ENCODE measurements around the gene KIF3A.

KIF3A gene

DNA sequence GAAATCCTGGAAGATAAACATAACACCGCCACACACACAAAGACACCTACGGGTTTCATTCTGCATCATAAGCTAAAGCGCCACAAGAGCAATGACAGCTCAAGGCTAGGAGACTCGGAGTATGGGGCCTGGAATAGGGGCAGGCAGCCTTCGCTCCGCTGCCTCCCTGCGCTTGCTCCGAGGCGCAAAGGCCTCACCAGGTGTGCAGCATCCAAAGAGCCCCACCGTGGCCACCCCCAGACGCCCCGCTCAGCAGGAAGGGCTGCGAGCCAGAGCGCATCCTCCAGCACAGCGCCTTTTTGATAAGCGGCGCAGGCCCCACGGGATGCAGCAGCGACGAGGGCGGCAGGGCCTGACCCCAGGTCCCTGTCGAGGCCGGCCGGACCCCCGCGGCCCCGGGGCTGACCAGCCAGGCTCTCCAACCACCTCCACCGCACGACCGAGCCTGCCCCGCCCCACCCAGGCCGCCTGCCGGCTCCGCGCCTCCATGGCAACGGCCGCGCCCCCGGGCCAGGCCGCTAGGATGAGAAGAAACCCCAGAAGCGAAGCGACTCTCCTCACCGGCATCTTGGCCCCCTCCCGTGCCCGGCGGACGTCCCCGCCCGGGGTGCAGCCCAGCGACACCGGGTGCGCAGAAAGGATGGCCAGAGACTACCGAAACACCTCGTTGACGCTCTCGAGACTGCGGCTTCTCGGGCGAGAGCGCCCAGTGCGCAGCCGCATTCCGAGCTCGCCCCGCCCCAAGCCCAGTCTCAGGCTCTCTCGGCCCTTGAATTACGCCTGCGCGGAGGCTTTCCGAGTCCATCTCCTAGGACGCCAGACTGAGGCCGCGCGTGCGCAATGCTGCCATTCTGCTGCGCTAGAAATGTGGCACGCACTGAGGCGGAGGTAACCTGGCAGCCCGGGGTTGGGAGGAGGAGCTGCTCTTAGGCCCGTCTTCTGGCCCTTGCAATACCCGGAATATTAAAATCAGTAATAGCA lies at the start of gene KIF3A:
Gene KIF3A (minus strand): TSS at position 694 of the 981 bp plus-strand sequence. CDS start 127 bp downstream, at position 567.
- DNase-seq = peak; percentile 49 to 88

DNA sequence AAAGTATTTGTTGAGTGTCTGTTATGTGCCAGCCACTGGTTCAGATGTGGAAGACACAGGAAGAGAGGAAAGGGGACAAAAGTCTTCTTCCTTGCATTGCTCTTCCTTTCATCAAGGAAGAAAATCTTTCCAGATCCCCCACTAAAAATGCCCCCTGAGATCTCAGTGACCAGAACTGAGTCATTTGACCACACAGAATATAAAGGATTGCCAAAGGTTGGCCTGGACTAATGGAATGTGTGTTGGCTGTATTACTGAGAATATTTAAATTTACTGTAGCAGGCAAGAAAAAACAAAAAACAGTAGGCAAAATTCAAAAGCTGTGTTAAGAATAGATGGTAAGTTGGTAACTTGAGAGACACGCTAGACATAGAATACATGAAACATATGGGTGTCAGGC lies 49.7 kb upstream of the KIF3A start:
- DNase-seq = no peak

DNA sequence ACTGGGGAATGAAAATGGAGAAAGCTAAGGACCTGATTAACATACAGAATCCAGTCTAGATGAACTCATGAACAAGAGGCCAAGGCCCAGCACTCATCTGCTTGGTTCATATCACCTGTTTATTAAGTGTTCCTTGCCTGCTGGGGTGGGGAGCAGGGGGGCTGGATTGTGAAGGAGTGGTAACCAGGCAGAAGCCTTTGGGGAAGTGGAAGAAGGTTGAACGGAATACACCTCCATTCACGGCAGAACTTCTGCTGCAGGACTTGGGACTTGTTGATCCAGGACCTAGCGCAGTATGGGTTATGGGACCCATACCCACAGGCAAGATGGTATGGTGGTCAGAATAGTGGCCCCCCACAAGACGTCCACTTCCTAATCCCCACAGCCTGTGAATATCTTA lies 48.5 kb upstream of the KIF3A start:
- DNase-seq = no peak

DNA sequence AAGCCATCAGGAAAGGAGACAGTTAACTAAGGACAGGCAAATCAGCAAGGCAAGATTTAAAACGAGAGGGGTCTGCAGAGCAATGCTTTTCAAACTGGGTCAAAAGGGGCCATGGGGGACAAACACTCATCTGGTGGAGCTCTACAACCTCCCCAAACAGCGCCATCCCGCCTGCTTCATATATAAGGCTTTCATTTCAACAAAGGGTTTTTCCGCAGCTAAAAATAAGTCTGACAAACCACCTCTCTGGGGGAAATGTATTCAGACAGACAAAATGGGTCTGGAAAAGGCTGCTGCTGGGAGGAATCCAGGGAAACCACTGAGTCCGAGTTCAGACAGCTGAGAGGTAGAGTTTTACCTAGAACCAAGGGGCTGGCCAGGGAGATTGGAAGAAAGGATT lies 48.0 kb upstream of the KIF3A start:
- no peak for DNase-seq

DNA sequence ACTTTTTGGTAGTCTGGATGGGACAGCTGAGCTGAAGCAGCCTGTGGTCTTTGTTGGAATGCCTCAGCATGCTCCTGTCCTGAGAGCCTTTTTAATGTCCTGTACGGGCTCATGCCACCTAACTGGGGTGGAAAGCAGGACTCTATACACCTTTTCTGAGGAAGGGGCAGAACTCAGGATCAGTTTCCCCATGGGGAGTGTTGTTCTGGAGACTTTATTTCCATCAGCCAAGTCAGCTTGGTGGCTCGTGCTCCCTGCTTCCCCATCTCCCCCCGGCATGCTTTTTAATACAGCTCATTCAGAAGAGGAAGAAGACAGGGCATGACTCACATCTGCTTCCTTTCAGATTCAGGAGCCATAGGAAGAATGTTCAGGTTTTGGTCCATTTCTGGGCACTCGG lies 44.8 kb upstream of the KIF3A start:
- DNase-seq = no peak

DNA sequence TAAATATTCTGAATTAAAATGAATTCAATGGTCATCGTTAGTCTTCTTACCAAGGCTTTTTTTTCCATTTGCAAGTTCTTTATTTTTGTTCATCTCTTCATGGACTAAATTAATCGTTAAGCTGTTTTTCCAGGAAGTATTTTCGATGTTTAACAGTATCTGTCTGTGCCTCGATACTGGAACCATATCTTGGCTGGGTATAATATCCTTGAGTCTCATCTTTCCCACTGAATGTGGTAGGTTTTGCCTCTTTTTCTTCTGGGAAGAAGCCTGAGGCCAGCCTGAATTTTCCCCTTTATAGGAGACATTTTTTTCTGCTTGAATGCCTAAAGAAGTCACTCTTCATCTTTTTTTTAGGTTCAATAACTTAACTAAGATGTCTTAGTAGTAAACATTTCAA lies 43.7 kb upstream of the KIF3A start:
- DNase-seq = no peak

DNA sequence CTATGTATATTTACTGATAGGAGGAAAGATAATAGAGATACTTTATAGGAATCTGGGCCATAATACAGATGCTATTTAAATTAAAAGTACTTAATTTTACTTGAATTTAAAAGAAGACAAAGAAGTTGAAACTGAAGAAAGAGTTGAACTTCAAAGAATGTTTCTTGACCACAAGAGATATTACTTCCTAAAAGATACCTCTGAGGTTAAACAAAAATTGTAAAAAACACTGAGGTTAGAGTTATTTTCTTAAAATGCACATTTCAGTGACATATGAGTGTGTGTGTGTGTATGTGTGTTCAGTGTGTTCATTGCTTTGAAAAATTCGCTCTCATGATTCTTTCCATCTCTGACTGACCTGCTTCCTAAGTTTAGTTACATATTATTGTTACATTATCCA lies 43.2 kb upstream of the KIF3A start:
- DNase-seq = no peak

DNA sequence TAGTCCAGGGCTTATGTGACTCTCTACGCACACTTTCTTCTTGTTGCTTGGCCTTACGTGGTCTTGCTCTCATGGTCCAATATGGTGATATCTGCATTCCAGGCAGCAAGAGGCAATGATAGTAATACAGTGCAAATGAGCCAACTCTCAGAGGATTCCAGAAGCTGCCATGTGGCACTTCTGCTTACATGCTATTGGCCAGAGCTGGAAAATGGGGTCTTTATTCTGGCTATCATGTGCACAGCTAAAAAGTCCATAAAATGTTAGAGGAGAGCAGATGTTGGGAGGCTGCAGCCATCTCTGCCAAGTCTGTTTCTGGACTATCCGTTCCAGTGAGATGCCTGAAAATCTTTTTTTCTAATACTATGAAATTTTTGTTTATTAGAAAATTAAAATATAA lies 42.6 kb upstream of the KIF3A start:
- no peak for DNase-seq

DNA sequence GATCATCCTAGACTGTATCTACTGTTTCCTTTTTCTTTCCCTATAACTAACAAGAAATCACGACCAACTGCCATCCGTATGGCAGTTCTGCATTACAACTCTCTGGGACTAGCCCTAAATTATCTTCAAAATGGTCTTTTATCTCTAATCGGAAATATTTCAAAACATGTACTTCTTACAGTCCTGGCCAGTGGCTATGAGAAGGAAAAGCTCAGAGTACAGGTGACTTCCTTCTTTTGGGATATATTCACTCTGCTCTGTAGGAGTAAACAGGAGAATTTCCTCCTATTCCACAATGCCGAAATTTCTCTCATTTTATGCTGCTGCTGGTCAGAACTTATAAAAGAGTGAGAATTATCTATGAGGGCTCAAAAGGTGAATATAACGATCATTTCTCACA lies 41.5 kb upstream of the KIF3A start:
- DNase-seq = no peak

DNA sequence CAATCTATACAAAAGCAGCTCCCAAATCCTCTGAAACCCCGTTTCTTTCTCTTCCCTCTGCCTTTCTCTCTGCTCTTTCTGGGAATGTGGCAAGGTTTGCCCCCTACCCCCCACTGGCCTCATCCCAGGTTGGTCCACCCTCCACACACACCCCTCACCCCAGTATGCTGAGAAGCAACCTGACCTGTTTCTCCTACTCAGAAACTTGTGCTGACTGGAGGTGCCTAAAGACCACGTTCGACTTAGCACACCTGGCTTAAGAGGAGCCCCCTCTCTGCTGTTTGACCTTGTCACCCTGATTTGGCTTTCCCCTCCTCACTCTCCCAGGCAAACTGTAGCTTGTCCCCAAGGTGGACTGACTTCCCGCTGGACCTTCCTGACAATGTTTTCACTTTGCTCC lies 40.8 kb upstream of the KIF3A start:
- DNase-seq = no peak

DNA sequence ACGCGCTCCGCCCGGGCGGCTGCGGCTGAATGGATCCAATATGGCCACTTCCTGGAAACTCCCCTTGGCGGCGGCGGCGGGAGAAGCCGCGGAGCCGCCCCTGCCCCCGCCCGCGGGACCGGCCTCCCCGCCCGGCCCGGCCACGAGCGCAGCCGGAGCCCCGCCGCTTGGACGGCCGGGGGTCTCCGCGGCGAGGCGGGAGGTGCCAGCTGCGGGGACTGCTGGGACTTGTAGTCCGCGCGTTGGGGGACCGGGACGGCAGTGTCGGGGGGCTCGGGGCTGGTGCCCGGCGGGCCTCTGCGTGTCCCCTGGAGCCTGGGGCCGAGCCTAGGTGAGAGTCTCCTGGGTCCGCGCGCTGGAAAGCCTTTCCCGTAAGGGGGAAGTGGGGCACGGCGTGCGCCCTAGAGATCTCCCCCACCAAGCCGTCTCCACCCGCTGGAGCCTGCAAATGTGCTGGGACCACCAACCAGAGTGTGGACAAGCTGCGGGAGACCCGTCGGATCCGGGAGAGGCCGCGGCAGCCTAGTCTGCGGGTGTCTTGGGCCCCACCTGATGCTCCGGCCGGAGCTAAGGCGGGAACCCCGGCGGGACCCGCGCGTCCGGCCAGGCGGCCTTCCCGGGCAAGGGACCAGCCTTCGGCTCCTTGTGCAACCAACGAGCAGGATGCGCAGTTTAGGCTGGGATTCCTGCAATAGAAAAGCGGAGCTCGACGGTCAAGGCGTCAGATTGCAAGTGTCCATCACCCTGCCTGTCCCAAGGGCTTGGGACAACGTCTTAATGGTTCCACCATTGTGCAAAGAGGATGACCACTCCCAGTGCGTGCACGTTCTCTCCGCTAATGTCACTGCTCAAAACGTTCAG lies 40.1 kb upstream of the KIF3A start, which contains the start of gene SEPTIN8:
Gene SEPTIN8 (minus strand): TSS at position 31 of the 861 bp plus-strand sequence. CDS start 102 bp downstream, outside the sequence.
- DNase-seq = peak in 1 of 2 donors; percentile 10

DNA sequence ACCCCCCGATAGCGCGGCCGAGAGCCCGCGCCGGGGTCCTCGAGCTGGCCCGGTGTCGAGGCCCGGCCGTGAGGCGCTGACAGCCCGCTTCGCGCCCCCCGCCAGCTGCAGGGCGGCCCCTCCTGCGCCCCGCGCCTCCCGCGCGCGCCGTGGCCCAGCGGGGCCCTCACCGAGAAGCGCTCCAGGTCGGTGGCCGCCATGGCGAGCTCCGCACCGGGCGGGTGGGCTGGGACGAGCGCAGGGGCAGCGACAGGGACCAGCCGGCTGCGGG lies 39.5 kb upstream of the KIF3A start:
- no peak for DNase-seq

DNA sequence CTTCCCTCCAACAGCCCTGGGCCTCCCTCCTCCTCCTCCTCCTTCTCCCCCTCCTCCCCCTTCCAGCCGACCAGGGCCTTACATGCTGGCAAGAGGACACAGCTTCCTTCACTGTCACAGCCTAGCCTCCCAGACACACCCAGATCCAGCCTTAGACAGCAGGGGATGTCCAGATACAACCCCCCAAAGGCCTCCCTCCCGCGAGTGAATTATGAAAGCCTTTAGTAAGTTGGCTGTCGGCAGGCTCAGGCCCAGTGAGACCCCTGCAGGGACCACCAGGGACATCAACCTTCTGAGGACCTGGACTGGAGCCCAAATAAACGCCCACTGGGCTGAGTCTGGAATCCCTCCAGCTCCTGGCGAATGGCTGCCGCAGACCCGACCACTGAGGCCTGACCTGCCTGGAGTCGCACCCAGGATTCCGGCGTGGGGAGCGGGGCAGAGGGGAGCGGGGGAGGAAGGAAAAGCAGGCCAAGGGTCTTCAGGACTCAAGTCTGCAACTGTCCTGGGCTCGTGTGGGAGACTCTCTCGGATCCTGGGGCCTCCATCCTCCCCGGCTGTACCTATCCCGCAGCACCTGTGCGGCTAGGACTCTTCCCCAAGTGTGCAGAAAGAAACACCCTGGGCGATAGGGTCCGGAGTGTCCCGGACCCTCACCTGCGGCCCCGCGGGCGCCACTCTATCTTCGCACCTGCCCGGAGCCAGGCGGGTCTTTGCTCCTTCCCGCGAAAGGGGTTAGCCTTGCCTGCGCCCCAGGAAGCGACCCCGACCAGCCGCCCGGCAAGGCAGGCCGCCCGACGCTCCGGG lies 39.0 kb upstream of the KIF3A start:
- no peak for DNase-seq

DNA sequence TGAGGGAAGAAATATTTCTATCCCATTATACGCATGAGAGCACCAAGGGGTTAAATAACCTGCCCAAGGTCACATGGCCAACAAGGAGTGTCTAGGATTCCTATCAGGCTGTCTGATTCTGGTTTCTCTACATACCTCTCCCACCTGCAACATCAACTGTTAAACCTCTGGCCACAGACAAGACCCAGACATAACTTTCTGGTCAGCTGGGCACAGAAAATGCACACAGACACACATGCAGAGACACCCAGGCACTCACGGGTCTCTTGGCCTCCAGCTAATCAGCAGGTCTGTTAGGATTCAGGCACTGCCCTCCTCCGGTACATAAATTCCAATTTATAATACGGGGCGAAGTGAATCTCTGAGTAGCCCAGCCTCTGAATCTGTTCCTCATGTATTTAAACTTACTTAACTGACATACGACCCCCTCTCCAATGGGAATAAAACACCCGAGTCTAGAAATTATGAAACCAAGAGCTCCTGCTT lies 38.2 kb upstream of the KIF3A start:
- no peak for DNase-seq

DNA sequence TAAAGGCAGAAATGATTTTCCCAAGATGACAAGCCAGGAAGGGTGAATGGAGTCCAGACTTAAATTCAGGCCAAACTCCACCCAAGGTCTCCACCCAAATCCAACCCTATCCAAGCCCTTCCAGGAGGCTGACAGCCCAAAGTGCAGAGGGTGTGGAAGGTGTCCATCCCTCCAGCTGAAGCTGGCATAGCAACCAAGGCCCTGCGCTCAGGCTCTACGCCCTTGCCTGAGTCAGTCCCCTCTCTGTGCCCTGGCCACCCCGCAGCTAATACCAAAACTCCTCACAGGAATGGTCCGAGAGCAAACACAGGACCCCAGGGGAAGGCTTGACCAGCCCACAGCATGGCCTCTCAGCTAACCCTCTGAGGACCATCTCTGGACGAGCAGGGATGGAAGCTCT lies 37.5 kb upstream of the KIF3A start:
- DNase-seq = no peak

DNA sequence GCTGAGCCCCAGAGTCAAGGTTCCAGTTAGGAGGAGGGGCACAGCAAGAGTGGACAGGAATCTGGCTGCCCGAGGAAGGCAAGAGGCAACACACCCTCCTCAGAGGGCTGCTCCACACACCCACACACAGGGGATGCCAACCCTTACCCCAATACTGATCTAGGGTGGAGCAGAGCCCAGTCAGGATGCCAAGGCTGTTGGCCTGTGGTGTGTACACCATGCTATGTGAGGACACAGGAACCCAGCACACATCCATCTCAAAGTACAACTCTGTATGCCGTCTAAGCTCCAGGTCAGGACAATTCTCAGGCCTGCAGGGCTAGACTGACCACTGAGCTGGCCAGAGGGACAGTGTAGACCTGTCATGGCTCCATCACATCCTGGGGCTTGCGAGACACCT lies 37.1 kb upstream of the KIF3A start:
- DNase-seq = no peak

DNA sequence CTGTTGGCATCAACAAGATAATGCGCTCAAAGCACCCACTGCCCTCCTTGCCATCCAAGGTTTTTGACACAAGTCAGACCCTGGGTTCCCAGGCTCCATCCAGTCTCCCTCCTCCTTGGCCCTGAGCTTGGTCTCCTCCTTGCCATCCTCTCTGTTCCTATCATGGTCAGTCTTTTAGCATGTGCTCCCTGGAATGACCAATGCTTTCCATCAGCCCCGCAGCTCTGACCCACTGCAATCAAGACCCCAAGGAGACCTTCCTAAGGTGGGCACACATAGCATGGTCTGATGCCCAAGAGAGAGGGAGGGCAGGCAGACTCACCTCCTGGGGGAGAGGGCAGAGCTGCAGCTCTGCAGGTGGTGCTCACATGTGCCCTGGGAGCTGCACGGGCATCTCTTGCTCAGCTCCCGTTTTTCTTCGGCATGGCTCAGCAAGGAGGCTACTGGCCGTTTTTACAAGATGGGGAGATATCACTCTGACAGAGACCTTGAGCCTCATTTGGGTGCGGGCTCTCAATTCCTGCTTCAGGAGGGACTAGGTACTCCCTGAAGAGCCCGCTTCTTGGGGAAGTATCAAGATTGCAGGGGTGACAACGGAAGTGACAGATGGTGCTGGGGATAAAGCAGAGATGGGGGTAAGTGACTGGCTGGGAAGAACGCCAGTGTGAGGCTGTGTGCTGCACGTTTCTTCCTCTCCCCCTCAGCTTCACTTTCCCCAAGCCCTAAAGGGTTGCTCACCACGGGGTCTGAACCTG lies 36.4 kb upstream of the KIF3A start:
- no peak for DNase-seq

DNA sequence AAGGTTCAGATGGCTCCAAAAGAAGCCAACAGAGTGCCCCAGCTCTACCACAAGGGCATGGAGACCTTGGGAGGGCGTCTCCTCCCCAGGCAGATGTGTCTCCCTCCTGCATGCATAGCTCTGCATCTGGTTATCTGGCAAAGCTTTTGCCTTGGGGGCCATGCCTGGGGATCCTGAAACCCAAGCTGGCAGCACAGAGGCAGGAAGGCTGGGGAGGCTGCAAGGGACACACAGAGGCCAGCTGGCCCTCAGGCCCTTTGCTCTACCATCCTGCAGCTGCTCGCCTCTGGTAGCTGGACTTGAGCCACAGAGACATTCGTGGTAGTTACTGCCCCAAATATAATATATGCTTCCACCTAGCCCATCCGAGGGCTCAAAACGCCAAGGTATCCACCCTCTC lies 35.8 kb upstream of the KIF3A start:
- DNase-seq = no peak

DNA sequence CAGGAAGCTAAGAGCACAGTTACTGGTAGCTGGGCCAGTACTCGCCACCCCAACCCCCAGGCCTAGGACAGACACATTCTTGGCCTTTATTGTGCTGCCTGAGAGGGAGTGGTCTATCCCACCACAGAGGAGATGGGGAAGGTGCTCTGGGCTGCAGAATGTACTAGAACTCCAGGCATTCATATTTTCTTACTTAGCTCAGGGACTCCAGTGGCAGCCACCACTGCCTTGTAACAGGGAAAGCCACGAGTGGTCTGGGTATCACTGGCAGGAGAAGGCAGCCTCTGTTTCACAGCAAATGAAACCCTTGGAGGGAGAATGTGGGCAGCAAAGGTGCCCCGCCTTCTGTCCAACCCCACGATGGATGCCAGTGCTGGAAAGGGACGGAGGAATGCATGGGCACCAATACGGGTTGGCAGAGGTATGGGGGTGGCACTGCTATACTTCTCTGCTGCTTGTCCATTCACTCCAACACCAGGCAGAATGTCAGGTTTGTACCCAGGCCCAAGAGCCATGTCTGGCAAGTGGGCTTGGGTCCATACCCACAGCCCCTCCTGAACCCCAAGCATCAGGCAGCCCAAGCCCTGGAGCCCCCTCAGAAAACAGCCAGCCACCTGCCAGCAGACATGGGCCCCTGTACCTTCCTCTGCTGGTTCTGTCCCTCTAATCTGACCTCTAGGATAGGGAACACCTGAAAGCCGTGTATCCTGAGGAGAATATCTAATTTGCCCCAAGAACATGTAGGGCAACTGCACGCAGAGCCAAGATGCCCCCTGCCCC lies 35.1 kb upstream of the KIF3A start:
- DNase-seq = no peak

DNA sequence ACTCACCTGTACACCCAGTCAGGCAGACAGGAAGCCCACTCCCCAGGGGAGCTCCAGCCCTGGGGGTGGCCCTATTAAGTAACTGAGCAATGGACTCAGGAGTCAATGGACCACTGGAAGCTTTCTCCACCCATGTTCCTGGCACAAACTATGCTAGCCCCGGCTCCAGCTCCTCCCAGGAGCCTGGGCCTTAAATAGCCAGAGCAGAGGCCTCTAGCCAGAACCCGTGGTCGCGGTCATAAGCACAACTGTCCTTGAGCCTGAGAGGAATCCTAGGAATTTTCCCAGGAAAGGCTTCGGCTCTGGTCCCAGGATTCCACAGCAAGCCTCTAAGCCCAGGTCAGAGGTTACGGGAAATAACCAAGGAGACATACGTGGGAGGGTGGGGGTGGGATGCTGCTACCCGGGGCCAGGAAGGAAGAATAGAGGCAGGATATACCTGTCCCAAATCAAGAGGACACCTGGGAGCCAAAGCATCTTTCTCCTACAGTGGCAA lies 34.2 kb upstream of the KIF3A start:
- no peak for DNase-seq

Data from bone marrow (tissue), 2 donors.